Right ventricle myocardium inferior (tissue), 1 donor: Measurements from ENCODE around the gene DERA. TPM values are rescaled to one million over a fixed set of nuclear protein-coding genes. Genes with fewer than 3 reads are reported as not detected.
"Not testable (repeated sequence)": the region's sequence is repeated elsewhere in the genome, so short reads cannot be mapped to it uniquely, and the experiment has no call there.

Experiments used
- ATAC-seq: fragments of 200-7000 bp; cut with Tn5 transposase; one replicate; pipeline ENCODE4 v1.9.1; 2020; ENCODE audit warnings: mild to moderate bottlenecking, moderate library complexity
- DNase-seq: peaks from one replicate; pipeline ENCODE4 v3.0.0; 2021; ENCODE audit errors: missing footprints
- intact Hi-C: fragments of 100-400 bp; cut with DNase I; formaldehyde crosslinking; loops from one replicate; pipeline ENCODE4 v1.11.0; 2022
- total RNA-seq: library from RNA; stranded (reverse); fragmentation: NEBNext Ultra II Directional; extraction: Animal tissue kit (Norgen Biotek cat#: 25700); gene quantifications from one replicate; pipeline ENCODE4 v1.2.1, GENCODE V29; 2021
- donor health status: DM: no; HTN: yes; CAD: no; lungs with severe emphysema.

DERA gene
- total RNA-seq, 1 donor from 2014 or later: 21.5 TPM

- DNase-seq (no peak), ATAC-seq (no peak)
- intact Hi-C loops: no loop called here
These were observed 123.1 kb downstream of the DERA start for GRCh38 chr12:16034136-16034817.

GRCh38 chr12:16036073-16036472 lies 124.9 kb downstream of the DERA start:
- DNase-seq (no peak), ATAC-seq (no peak)
- intact Hi-C loops: no loop called here

GRCh38 chr12:16037533-16037932 lies 126.4 kb downstream of the DERA start:
- ATAC-seq (no peak), DNase-seq (no peak)
- intact Hi-C loops: no loop called here

DNA sequence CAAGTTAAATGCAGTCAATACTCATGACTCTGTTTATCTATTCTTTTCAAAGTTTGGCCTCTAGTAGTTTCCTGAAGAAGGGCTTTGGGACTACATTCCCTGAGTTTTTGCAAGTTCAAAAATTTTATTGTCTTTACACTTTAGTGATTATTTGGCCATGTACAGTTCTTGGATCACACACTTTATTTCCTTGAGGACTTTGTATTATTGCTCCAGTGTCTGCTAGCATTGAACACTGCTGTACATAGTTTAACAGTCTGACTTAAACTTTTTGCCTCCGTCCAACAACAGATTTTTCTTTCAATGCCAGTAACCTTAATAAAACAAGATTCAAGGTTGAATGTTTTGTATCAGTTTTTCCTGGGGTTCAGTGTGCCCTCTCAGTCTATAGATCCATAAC lies 132.3 kb downstream of the DERA start:
- DNase-seq (no peak), ATAC-seq (no peak)
- intact Hi-C loops: no loop called here

DNA sequence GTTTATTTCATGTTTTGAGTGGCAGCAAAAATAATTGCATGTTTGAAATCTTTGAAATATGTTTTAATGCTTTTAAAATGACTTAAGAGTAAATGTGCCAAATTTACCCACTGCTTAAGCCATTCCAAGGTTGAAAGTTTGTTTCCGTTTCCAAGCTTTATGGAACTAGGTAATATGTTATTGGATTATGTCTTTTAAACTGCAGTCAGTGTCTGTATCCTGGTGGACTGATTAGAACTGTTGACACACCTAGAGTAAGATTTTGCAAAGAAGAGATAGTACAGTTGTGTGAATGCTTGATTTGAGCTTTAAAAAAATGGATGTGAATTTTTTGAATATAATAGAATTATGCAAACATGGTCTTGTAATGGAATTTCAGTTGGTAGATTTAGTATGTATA lies 135.1 kb downstream of the DERA start:
- no peak for ATAC-seq
- no peak for DNase-seq
- intact Hi-C loops: no loop called here

- ATAC-seq (no peak), DNase-seq (no peak)
- intact Hi-C loops: no loop called here
These were observed 137.4 kb downstream of the DERA start for GRCh38 chr12:16048511-16048910.

DNA sequence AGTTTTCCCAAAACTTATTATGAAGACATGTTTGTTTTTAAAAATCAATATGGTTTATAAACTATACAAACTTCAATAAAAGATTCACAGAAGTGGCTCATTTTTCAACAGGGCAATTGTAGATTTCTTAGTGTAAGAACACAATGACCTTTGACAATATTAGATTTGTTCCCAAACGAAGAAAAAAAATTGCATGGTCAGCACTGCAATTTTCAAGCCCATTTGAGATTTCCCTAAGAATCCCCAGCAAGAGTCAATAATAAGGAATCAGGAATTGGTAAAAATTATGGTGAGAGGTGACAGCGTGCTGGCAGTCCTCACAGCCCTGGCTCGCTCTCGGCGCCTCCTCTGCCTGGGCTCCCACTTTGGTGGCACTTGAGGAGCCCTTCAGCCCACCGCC lies 145.8 kb downstream of the DERA start:
- intact Hi-C loops: no loop called here
- ATAC-seq: no peak
- DNase-seq: no peak

DNA sequence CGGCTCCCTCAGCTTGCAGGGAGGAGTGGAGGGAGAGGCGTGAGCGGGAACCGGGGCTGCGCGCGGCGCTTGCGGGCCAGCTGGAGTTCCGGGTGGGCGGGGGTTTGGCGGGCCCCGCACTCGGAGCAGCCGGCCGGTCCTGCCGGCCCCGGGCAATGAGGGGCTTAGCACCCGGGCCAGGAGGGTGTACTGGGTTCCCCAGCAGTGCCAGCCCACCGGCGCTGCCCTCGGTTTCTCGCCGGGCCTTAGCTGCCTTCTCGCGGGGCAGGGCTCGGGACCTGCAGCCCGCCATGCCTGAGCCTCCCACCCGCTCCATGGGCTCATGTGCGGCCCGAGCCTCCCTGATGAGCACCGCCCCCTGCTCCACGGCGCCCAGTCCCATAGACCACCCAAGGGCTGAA lies 146.2 kb downstream of the DERA start:
- DNase-seq: peak; percentile 49
- ATAC-seq, intact Hi-C loops: not testable (repeated sequence)

DNA sequence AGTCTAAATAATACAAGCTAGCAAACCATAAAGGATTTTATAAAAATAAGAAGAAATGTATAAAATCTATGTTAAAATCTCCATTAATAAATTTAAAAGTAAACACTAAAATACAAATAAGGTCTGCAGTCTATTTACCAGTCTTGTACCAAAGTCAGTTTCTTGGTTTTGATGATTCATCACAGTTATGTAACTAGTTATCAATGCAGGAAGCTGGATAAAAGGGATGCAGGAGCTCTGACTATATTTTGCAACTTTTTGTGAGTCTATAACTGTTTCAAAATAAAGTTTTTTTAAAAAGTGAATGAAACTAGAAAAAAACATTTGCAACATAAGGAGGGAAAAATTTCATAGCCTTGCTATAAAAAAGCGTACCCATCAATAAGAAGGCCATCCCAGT lies 151.5 kb downstream of the DERA start:
- DNase-seq: no peak

GRCh38 chr12:16063726-16064125 lies 152.6 kb downstream of the DERA start:
- intact Hi-C loops: no loop called here
- no peak for DNase-seq
- ATAC-seq: no peak

More for the DNA sequence above, 151.5 kb downstream of the DERA start:
- intact Hi-C loops: no loop called here
- ATAC-seq: no peak

GRCh38 chr12:16070113-16070512 lies 159.0 kb downstream of the DERA start:
- intact Hi-C loops: no loop called here
- no peak for ATAC-seq

GRCh38 chr12:16072678-16073077 lies 161.5 kb downstream of the DERA start:
- intact Hi-C loops: no loop called here
- ATAC-seq: no peak

More at GRCh38 chr12:16070113-16070512, 159.0 kb downstream of the DERA start:
- DNase-seq: no peak

DNA sequence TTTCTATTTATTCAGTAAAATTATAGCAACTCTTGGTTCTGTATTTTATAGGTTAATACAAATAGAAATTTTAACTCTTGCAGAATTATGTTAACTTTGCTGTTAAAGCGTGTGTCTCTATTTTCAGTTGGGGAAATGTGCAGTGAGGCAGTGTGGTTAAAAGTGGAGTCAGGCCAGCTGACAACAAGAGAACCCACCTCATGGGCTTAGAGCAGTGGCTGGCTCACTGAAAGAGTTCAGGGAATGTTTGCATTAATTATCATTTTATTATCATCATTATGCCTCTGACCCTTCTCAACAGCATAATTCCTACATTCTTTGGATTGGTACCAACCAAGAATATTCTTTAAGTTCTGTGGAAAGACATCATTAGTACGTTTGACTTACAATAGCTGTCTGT lies 163.8 kb downstream of the DERA start:
- intact Hi-C loops: no loop called here
- DNase-seq: no peak
- no peak for ATAC-seq

More at GRCh38 chr12:16072678-16073077, 161.5 kb downstream of the DERA start:
- DNase-seq: no peak

GRCh38 chr12:16075887-16076286 lies 164.8 kb downstream of the DERA start:
- no peak for DNase-seq
- intact Hi-C loops: no loop called here
- ATAC-seq: no peak

DNA sequence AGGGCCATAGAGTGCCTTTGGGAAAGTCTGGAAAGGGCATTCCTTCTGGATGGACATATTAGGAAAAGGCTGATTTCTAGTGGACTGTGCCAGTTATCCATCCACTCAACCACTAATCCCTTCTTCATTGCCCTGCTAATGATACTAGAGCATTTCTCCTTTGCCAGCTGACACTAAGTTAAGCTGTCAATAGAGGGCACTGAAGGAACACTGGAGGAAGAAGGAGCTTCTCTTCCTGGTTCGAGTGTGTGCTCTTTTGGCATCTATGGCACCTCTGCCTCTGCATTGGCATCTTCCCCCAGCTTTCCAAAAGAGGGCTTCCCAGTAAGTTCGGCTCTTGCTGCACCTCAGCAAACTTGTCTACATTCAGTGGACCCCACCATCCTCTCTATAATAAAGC lies 165.4 kb downstream of the DERA start:
- intact Hi-C loops: no loop called here
- no peak for DNase-seq
- no peak for ATAC-seq

DNA sequence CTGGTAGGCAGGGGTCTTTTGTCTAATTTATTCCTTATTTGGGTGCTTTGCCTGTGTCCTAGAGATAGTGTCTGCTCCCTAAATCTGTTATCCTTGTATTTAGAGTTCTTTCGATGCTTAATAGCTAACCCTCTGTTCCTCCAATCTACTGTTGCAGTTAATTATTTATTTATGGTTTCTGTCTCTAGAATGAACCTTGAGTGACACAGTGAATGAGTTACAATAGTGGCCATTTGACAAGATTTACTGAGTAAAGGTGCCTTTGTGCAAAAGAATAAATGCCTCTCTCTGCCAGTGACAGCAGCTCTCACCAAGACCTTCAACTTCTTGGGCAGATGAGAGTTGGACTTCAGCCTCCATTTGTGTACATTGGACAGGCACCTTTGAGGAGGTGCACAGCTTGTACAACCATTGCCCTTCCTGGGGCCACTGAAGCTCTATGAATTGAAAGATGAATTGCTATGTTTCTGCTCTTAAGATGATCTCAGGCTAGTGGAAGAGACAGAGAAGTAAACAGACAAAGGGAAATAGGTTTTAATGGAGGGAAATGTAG lies 165.9 kb downstream of the DERA start:
- DNase-seq (no peak), ATAC-seq (no peak)
- intact Hi-C loops: no loop called here

- no peak for DNase-seq
- no peak for ATAC-seq
- intact Hi-C loops: no loop called here
These were observed 175.3 kb downstream of the DERA start for GRCh38 chr12:16086462-16086861.

DNA sequence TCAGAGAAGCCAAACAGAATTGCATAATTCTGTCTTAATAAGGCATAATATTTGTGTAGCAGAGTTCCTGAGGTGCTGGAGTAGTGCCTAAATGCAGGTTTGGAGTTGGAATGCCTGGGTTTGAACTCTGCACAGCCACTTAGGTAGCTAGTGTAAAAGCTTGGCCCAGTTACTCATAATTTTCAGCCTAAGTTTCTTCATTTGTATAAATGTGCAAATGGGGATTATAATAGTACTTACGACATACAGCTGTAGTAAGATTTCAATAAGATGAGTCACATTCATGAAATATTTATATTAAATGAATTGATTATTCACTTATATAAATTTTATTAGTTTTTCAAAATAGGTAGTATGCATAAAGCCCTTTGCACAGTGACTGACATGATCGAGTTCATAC lies 175.8 kb downstream of the DERA start:
- intact Hi-C loops: no loop called here
- ATAC-seq: no peak

More for the DNA sequence above, 175.8 kb downstream of the DERA start:
- no peak for DNase-seq
